ENCODE data around the gene PLIN1.

GRCh38 chr15:89674526-89674925 is 4.6 kb downstream of the PLIN1 start:
- TF ChIP-seq CTCF (tag by site-specific recombination; IDR thresholded peaks at IDR 0.05), result no peak
- no peak for TF ChIP-seq ZNF830 (tag by site-specific recombination; IDR thresholded peaks at IDR 0.05; ENCODE audit: low read depth)
- TF ChIP-seq KLF16 (tag by site-specific recombination; IDR thresholded peaks at IDR 0.05), result no peak
- no peak for TF ChIP-seq ZNF449 (tag by site-specific recombination; IDR thresholded peaks at IDR 0.05)
- no peak for TF ChIP-seq ZNF169 (tag by site-specific recombination; IDR thresholded peaks at IDR 0.05)
- no peak for TF ChIP-seq ZNF488 (tag by site-specific recombination; IDR thresholded peaks at IDR 0.05)
- TF ChIP-seq INSM2 (tag by site-specific recombination; IDR thresholded peaks at IDR 0.05), result no peak
- TF ChIP-seq ZNF138 (tag by site-specific recombination; IDR thresholded peaks at IDR 0.05; ENCODE audit: borderline replicate concordance), result no peak
- TF ChIP-seq ZNF362 (tag by site-specific recombination; IDR thresholded peaks at IDR 0.05), result no peak
- no peak for TF ChIP-seq ATF2 (tag by site-specific recombination; IDR thresholded peaks at IDR 0.05; ENCODE audit: low read depth)
- no peak for TF ChIP-seq ZNF354C (tag by site-specific recombination; IDR thresholded peaks at IDR 0.05; ENCODE audit: borderline replicate concordance, low read depth)
- no peak for TF ChIP-seq WT1 (tag by site-specific recombination; IDR thresholded peaks at IDR 0.05)
- no peak for TF ChIP-seq KLF10 (tag by site-specific recombination; IDR thresholded peaks at IDR 0.05)
